ENCODE data around the gene EEIG1. TPM values are rescaled to one million over a fixed set of nuclear protein-coding genes. Genes with fewer than 3 reads are reported as not detected.
A peak's percentile ranks its signal among the peaks of the same experiment; 100 is the strongest.

Gene EEIG1
- total and polyA plus RNA-seq, 2 of the 4 experiments (the other 2 are of a cell fraction): 1.1 to 23.2 TPM

DNA sequence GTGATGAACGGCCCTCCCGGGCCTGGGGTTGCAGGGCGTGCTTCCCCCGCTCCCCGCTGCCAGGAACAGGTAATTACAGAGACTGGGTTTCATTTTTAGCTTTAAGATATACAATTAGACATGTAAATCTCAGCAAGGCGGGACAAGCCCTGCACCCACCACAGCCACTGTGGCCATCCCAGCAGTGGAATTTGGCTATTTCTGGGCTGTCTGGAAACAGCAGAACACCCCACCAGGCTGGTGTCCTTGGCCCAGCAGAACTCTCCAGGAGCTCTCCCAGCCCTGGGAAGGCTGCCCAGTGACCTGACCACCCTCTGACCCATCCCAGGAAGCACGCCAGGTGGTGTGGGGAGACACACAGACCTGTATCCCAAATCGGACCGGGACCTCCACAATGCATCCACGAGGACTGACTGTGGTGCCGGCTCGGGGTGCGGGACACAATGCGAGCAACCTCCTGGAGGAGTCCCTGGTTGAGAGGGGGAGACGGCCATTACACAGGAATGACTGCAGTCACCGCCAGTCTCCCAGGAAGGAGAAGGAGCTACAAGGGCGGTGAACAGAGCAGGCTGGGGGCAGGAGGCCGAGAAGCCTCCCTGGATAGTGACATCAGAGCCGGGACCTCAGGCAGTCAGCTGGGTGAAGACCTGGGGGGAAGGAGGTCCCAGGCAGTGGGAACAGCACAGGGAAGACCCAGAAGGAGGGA is 17.3 kb downstream of the EEIG1 start:
- ChIA-PET CTCF (interaction anchor here (0.5 to 1.4 kb wide), 2 partner anchors 72 to 195 kb away, joined by 3 to 4 read pairs; no protein-coding TSS in a partner anchor), POLR2A (ENCODE audit: unreplicated experiment) (no interaction called here)
- H4K5ac ChIP-seq (ENCODE audit: low read depth, low read length): no peak overlapping the region; the same call in 1 of the 2 replicates
- peak overlapping the region; percentile 67 for H3K4ac ChIP-seq (ENCODE audit: low read depth, low read length)
- H4K20me1 ChIP-seq (ENCODE audit: insufficient read depth, low read length): no peaks in the 10 kb centered on the region
- H3K9ac ChIP-seq (ENCODE audit: low read depth, low read length): no peak overlapping the region
- intact Hi-C loops (cut with micrococcal nuclease): no loop called here
- no peak overlapping the region for H3K56ac ChIP-seq (ENCODE audit: extremely low read depth, insufficient read depth, low read length)
- no peak overlapping the region for H3K4me3 ChIP-seq (ENCODE audit: insufficient read depth, low read depth, low read length)
- peaks cover 53 to 83% of the 10 kb centered on the region in 2 experiments for H3K79me1 ChIP-seq (ENCODE audit: low read depth in 1 of 2, low read length in 2 of 2)
- TF ChIP-seq MXI1 (IDR thresholded peaks at IDR 0.05; ENCODE audit: borderline replicate concordance, low read depth, low read length) (no peak), CEBPB (IDR thresholded peaks at IDR 0.05; ENCODE audit: low read depth, low read length) (no peak), BHLHE40 (IDR thresholded peaks at IDR 0.05; ENCODE audit: low read depth, low read length) (no peak), RCOR1 (IDR thresholded peaks at IDR 0.05; ENCODE audit: insufficient replicate concordance, low read length) (no peak), NFE2L2 (IDR thresholded peaks at IDR 0.05; ENCODE audit: low read depth, low read length) (no peak), FOS (IDR thresholded peaks at IDR 0.05; ENCODE audit: low read depth, low read length) (no peak), CHD1 (IDR thresholded peaks at IDR 0.05; ENCODE audit: low read depth, low read length) (no peak), POLR2A (IDR thresholded peaks at IDR 0.05; ENCODE audit: low read depth, low read length) (no peak), SMC3 (IDR thresholded peaks at IDR 0.05; ENCODE audit: low read depth, low read length) (no peak), MAFK (IDR thresholded peaks at IDR 0.05; ENCODE audit: low read depth, low read length) (no peak)
- TF ChIP-seq, protein P1, sequence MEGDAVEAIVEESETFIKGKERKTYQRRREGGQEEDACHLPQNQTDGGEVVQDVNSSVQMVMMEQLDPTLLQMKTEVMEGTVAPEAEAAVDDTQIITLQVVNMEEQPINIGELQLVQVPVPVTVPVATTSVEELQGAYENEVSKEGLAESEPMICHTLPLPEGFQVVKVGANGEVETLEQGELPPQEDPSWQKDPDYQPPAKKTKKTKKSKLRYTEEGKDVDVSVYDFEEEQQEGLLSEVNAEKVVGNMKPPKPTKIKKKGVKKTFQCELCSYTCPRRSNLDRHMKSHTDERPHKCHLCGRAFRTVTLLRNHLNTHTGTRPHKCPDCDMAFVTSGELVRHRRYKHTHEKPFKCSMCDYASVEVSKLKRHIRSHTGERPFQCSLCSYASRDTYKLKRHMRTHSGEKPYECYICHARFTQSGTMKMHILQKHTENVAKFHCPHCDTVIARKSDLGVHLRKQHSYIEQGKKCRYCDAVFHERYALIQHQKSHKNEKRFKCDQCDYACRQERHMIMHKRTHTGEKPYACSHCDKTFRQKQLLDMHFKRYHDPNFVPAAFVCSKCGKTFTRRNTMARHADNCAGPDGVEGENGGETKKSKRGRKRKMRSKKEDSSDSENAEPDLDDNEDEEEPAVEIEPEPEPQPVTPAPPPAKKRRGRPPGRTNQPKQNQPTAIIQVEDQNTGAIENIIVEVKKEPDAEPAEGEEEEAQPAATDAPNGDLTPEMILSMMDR (conservative IDR thresholded peaks at IDR 0.05; ENCODE audit: low read depth, low read length): no peak
- H3K36me3 ChIP-seq (ENCODE audit: control insufficient read depth, insufficient read depth, low read length): no peaks in the 10 kb centered on the region
- H3K4me1 ChIP-seq (ENCODE audit: control insufficient read depth, insufficient read depth, low read length): peaks cover 49% of the 10 kb centered on the region
- no peaks in the 10 kb centered on the region for H3K27me3 ChIP-seq (ENCODE audit: control insufficient read depth, insufficient read depth, low read length)
- no peak overlapping the region for H3K4me2 ChIP-seq (ENCODE audit: low read depth, low read length)
- peak overlapping the region; percentile 61 for H2BK20ac ChIP-seq (ENCODE audit: low read depth, low read length)
- peak overlapping the region; percentile 91; the same call in 1 of the 2 replicates for H2AK5ac ChIP-seq (ENCODE audit: low read depth, low read length)
- no peaks in the 10 kb centered on the region; the same call in 1 of the 2 replicates for H3K9me3 ChIP-seq (ENCODE audit: control insufficient read depth, insufficient read depth, low read length)
- H2BK5ac ChIP-seq (ENCODE audit: low read depth, low read length, poor library complexity, severe bottlenecking): peak overlapping the region; percentile 8
- ATAC-seq (ENCODE audit: low read depth) (no peak), DNase-seq (no peak)
- peak overlapping the region in 1 of 2 experiments; percentile 30; a peak in 1 of 4 replicates for H4K8ac ChIP-seq (ENCODE audit: low read depth in 2 of 2, low read length in 2 of 2)
- 80% methylated on average over 5 of the region's 19 CpGs; no CpG with 5 or more reads in 1 of the 2 experiments for WGBS, 2 experiments (ENCODE audit: extremely low coverage in 2 of 2, insufficient read length in 1 of 2)
- in situ Hi-C loops (cut with MboI; ENCODE audit: low sequenced_read_pairs): no loop called here
- H3K23ac ChIP-seq (ENCODE audit: low read depth, low read length): no peak overlapping the region
- H2AFZ ChIP-seq (replicated peaks; ENCODE audit: low read length, poor library complexity): no peak overlapping the region
- peak overlapping the region; percentile 39; the same call in 1 of the 2 replicates for H3K14ac ChIP-seq (replicated peaks; ENCODE audit: low read depth, low read length)
- dilution Hi-C loops (cut with HindIII; ENCODE audit: low sequenced_read_pairs, unreplicated experiment): no loop called here
- no peak overlapping the region for H3K27ac ChIP-seq (ENCODE audit: insufficient read depth, low read length)
- H3K9me1 ChIP-seq (ENCODE audit: insufficient read depth, low read length): peaks cover 26% of the 10 kb centered on the region
- H2BK120ac ChIP-seq (ENCODE audit: low read depth, low read length): peak overlapping the region; percentile 84
- H2AK9ac ChIP-seq (replicated peaks; ENCODE audit: low read depth, low read length, poor library complexity): peak overlapping the region; percentile 44
- H3K18ac ChIP-seq (ENCODE audit: low read depth, low read length): no peak overlapping the region
- peak overlapping the region; percentile 62 for H4K91ac ChIP-seq (ENCODE audit: insufficient read depth, low read depth, low read length)
- H2BK15ac ChIP-seq (ENCODE audit: low read depth, low read length): peak overlapping the region; percentile 84; the same call in 1 of the 3 replicates
- BruUV-seq (replicated peaks): no TSS peak
